Suprapubic skin (tissue), 4 donors: ENCODE measurements around the gene TMEM255A. TPM values are rescaled to one million over a fixed set of nuclear protein-coding genes. Genes with fewer than 3 reads are reported as not detected.

ENCODE experiments used
- DNase-seq, 2 donors: peaks; one replicate each; pipeline ENCODE4 v3.0.0-alpha.2; 2019; ENCODE audit warnings: low spot score in 2 of 2
- H3K27ac ChIP-seq: fragments of 200-600 bp; sonication (generic); one replicate; pipeline ENCODE4 v1.5.1; 2019
- H3K27me3 ChIP-seq: fragments of 200-600 bp; sonication (generic); one replicate; pipeline ENCODE4 v1.5.1; 2019
- H3K36me3 ChIP-seq: fragments of 200-600 bp; sonication (generic); one replicate; pipeline ENCODE4 v1.5.1; 2019
- H3K4me1 ChIP-seq: fragments of 200-600 bp; sonication (generic); one replicate; pipeline ENCODE4 v1.5.1; 2019
- H3K4me3 ChIP-seq: fragments of 200-600 bp; sonication (generic); one replicate; pipeline ENCODE4 v1.5.1; 2019; ENCODE audit warnings: mild to moderate bottlenecking
- H3K9me3 ChIP-seq: fragments of 200-600 bp; sonication (generic); one replicate; pipeline ENCODE4 v1.5.1; 2019
- CTCF ChIP-seq, 2 donors: fragments of 200-600 bp in 1 of 2; fragments of 450-650 bp in 1 of 2; sonication (generic) in 1 of 2; IDR thresholded peaks; one replicate each; pipeline ENCODE4 v1.5.1; 2016 to 2019; ENCODE audit warnings: antibody characterized with exemption in 2 of 2, mild to moderate bottlenecking in 1 of 2, moderate library complexity in 1 of 2
- EP300 ChIP-seq: sonication (generic); formaldehyde crosslinking; IDR thresholded peaks from one replicate; pipeline ENCODE4 v1.6.1; 2017; ENCODE audit warnings: antibody characterized with exemption
- POLR2A ChIP-seq, 2 donors: fragments of 450-650 bp; IDR thresholded peaks; one replicate each; pipeline ENCODE4 v1.6.1; 2017; ENCODE audit warnings: antibody characterized with exemption in 2 of 2, mild to moderate bottlenecking in 2 of 2, moderate library complexity in 2 of 2
- POLR2AphosphoS5 ChIP-seq, 3 donors: sonication (generic); formaldehyde crosslinking; IDR thresholded peaks; one replicate each; pipeline ENCODE4 v1.6.1; 2017; ENCODE audit warnings: antibody characterized with exemption in 3 of 3
- WGBS: methylation state at CpG from one replicate; pipeline ENCODE4 v1.1.5; 2018; 5-methylcytosine and 5-hydroxymethylcytosine counted together
- total RNA-seq, 4 donors: library from RNA; depleted of rRNA; stranded (reverse); fragments of >200 nt; gene quantifications; one replicate each; pipeline ENCODE4 v1.1.0, GENCODE V29; 2016

Gene TMEM255A
- total RNA-seq, 4 donors from 2014 or later, result 0.72 to 1.7 (median 1.6) TPM

- TF ChIP-seq CTCF (IDR thresholded peaks at IDR 0.05), result no peak
- TF ChIP-seq EP300, result no peak
- TF ChIP-seq POLR2AphosphoS5 (IDR thresholded peaks at IDR 0.05), result no peak
- no peak for TF ChIP-seq POLR2A (IDR thresholded peaks at IDR 0.05)
- H3K9me3 ChIP-seq, result no peaks in the 10 kb centered on the region
- no peaks in the 10 kb centered on the region for H3K27me3 ChIP-seq
- 58% methylated on average over 1 of the region's 1 CpG for WGBS
- H3K4me1 ChIP-seq, result no peaks in the 10 kb centered on the region
- no peak overlapping the region for H3K4me3 ChIP-seq
- no peak overlapping the region for H3K27ac ChIP-seq
- no peaks in the 10 kb centered on the region for H3K36me3 ChIP-seq
- no peak for DNase-seq
Measured at GRCh38 chrX:120332394-120332793, 21.1 kb upstream of the TMEM255A start.

GRCh38 chrX:120331116-120331515 is 19.9 kb upstream of the TMEM255A start:
- Histone ChIP-seq H3K4me3 (no peak overlapping the region), H3K4me1 (no peaks in the 10 kb centered on the region), H3K36me3 (no peaks in the 10 kb centered on the region), H3K9me3 (no peaks in the 10 kb centered on the region), H3K27me3 (no peaks in the 10 kb centered on the region), H3K27ac (no peak overlapping the region)
- TF ChIP-seq POLR2A (IDR thresholded peaks at IDR 0.05), result no peak
- TF ChIP-seq CTCF (IDR thresholded peaks at IDR 0.05), result no peak
- no peak for TF ChIP-seq POLR2AphosphoS5 (IDR thresholded peaks at IDR 0.05)
- TF ChIP-seq EP300, result no peak
- 74% methylated on average over 2 of the region's 2 CpGs for WGBS
- no peak for DNase-seq

GRCh38 chrX:120321520-120322281 is 10.4 kb upstream of the TMEM255A start:
- H3K36me3 ChIP-seq, result no peaks in the 10 kb centered on the region
- no peak overlapping the region for H3K4me3 ChIP-seq
- WGBS, result 76% methylated on average over 4 of the region's 4 CpGs
- TF ChIP-seq POLR2AphosphoS5 (IDR thresholded peaks at IDR 0.05) (no peak), POLR2A (IDR thresholded peaks at IDR 0.05) (no peak), CTCF (IDR thresholded peaks at IDR 0.05) (no peak), EP300 (no peak)
- H3K27me3 ChIP-seq, result no peaks in the 10 kb centered on the region
- H3K4me1 ChIP-seq, result no peaks in the 10 kb centered on the region
- no peak for DNase-seq
- H3K9me3 ChIP-seq, result no peaks in the 10 kb centered on the region
- no peak overlapping the region for H3K27ac ChIP-seq

- TF ChIP-seq EP300, result no peak
- Histone ChIP-seq H3K4me3 (no peak overlapping the region), H3K27me3 (no peaks in the 10 kb centered on the region), H3K27ac (no peak overlapping the region), H3K9me3 (no peaks in the 10 kb centered on the region), H3K36me3 (no peaks in the 10 kb centered on the region), H3K4me1 (no peaks in the 10 kb centered on the region)
- WGBS, result 65% methylated on average over 4 of the region's 4 CpGs
- no peak for DNase-seq
Measured at GRCh38 chrX:120318411-120318810, 7.2 kb upstream of the TMEM255A start.

- TF ChIP-seq CTCF (IDR thresholded peaks at IDR 0.05) (no peak), EP300 (no peak), POLR2A (IDR thresholded peaks at IDR 0.05) (no peak), POLR2AphosphoS5 (IDR thresholded peaks at IDR 0.05) (no peak)
- no peaks in the 10 kb centered on the region for H3K4me1 ChIP-seq
- 55% methylated on average over 5 of the region's 5 CpGs for WGBS
Measured at GRCh38 chrX:120316587-120317283, 5.5 kb upstream of the TMEM255A start.

More at GRCh38 chrX:120316587-120317283, 5.5 kb upstream of the TMEM255A start:
- Histone ChIP-seq H3K27me3 (no peaks in the 10 kb centered on the region), H3K36me3 (no peaks in the 10 kb centered on the region), H3K27ac (no peak overlapping the region), H3K4me3 (no peak overlapping the region), H3K9me3 (no peaks in the 10 kb centered on the region)
- DNase-seq, result no peak
